GM21529 (cell line): ENCODE data around the gene PNMT.
A peak's percentile ranks its signal among the peaks of the same experiment; 100 is the strongest.
"Not testable (repeated sequence)": the region's sequence is repeated elsewhere in the genome, so short reads cannot be mapped to it uniquely, and the experiment has no call there.

Source experiments
- ATAC-seq: cut with Tn5 transposase; IDR thresholded peaks from one replicate; pipeline ENCODE4 v1.9.1; 2021; ENCODE audit not compliant: unreplicated experiment

PNMT gene

DNA sequence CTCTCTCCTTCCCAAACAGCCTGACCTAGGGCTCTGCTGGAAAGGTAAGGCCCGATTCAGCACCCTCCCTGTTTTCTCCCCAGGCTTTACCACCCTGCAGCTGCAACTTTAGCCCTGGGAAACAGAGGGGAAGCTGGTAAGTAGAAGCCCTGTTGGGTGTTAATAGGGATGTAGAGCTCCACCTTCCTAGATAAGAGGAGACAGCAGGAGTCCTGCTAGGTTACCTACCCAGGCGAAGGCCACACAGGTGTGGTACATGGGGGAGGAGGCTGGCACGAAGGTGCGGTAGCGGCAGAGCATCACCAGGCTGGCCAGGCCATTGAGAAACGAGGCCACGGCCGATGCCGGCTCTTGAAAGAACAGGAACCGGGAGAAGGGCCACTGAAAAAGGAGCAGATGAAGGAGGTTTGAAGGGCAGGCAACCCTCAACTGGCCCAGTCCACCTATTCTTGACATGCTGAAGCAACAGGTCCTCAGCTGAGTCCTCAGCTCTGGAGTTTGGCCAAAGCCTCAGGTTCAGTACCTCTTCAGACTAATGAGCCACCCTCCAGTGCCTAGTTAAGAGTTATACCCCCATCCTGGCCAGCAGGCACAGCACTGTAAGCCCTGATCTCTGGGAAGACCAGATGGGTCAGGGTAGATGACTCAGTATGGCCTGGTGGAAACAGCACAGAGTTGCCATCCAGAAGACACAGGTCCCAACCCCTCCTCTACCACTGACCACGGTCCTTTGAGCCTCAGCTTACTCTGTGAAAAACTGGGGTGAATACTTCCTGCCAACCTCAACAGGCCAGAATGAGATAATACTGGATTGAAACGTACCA is 16.3 kb downstream of the PNMT start:
- ATAC-seq = no peak

DNA sequence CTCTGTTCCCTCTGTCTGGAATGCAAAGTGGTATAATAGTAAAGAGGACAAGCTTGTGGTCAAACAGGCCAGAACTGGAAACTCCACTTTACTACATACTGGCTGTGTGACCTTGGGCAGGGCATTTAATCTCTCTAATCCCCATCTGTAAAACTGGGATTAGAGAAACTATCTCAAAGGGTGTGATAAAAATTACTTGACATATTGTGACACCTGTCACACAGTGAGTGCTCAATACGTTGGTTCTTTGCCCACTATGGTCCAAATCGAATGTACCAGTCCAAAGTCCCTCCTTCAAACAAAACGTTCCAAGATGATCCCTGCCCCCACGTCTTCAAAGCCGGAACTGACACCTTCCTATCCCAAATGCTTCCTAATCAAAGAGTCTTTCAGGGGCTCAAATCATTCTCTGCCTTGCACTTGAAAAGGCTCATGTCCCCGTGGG is 18.9 kb downstream of the PNMT start:
- no peak for ATAC-seq

DNA sequence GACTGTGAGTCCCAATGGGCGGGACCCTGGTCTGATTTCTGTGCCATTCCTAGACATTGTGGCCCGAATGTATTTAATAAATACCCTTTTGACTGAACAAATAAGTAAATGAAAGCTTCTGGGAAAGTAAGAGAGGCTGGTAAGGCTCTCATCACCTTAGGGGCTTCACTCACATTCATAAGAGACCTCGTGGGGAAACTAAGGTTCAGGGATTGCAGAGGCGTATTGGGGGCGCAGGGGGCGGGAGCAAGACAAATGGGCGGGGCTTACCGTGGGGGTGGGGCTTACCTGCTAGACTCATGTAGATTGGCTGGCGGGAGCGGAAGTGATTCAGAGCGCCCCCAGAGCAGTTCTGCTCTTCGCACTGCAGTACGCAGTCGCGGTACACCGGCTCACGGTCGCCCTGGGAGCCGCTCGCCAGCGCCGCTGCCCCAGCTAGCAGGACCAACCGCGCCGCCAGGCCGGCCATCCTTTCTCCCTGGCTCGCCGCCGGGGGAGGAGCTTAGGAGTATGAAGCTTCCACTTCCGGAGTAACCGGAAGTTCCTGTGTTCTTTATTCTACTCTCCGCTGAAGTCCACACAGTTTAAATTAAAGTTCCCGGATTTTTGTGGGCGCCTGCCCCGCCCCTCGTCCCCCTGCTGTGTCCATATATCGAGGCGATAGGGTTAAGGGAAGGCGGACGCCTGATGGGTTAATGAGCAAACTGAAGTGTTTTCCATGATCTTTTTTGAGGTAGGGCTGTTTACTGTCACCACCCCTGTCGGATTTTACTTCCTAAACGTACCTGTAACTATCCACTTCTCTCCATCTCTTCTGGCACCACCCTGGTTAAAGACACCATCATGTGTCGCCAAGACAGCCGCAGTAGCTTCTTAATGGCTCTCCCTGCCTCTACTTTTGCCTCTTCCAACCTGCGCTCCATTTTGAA is 19.6 kb downstream of the PNMT start, which contains the start of gene PGAP3:
Gene PGAP3, minus strand, starts transcription at position 512 of the 929 bp plus-strand sequence. Its CDS starts 43 bp downstream, at position 469.
- peak; percentile 92 for ATAC-seq

DNA sequence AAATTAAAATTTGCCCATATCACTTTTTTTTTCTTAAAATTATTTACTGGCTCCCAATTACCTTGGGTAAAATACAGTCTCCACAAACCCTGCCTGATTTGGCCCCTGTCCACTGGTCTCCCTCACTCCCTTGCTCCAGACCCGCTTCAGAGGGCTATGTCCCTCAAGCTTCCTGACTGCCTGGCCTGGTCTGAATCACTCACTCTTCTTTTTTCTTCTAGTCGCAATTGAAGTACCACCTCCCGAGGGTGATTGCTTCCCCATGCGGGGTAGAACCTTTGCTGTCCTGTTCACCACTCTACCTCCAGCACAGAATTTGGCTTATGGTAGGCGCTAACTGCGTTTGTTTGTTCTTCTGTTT is 20.2 kb downstream of the PNMT start:
- no peak for ATAC-seq

DNA sequence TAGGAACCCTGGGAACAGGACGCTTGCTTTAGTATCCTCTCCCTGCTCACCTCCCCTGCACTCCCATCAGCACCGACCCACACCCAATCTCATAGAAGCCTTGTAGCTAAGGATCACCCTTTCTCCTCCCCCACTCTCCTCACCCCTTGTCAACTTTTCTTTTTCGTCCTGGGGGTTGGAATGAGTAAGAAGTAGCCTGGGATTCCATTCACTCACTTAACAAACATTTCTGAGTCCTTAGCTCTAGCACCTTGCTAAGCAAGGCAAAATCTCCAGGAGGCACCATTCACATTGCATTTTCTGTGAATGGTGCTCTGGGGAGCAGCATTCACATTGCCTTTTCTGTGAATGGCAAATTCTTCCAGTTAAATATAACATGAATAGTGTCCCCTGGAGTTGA is 20.7 kb downstream of the PNMT start:
- no peak for ATAC-seq

DNA sequence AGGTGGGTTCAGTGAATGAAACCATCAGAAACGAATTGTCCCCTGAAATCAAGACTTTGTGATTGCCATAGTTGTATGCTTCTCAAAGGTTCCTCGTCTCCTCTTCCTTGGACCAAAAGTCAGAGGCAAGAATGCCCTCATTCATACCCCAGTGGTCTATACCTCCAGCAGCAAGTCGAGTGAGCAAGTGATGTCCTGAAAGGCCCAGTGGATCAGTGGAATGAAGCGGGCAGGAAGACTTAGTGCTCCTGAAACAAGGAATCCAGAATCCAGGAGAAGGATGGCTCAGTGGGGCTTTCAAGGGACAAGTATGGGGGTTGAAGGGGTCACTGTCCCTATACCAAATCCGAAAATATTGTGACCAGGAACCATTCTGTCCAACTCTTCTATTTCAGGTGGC is 26.3 kb downstream of the PNMT start:
- no peak for ATAC-seq

DNA sequence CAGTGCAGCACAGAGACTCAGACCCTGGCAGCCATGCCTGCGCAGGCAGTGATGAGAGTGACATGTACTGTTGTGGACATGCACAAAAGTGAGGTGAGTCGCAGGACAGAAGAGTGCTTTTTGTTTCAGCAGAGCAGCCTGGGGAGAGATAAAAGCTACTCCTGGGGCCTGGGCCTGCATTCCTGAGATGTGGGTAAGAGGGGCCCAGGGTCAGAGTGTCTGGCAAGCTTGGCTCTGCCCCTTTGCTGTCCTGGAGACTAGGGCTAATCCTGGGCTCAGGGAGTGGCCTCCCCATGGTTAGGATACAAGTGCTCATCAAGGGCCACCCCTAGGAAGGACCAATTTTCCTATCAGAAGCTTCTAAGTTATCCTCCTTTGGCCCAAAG is 26.8 kb downstream of the PNMT start:
- ATAC-seq = no peak

DNA sequence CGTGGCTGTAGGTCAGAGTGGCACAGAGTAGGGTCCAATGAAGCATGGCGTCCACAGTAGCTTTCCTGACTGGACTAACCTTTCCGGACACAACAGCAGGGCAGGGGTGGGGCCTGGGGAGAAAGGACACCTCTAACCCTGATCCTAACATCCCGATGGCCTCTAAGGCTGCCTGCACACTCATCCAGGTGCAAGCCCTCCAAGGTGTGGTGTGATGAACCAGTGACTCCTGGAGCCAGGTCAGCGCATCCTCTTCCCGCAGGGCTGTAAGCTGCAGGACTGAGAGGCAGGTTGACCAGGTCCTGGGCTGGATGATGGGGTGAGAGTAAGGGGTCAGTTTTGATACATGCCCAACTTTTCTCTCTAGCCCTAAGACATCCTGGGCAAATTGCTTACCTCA is 28.5 kb downstream of the PNMT start:
- ATAC-seq = no peak

DNA sequence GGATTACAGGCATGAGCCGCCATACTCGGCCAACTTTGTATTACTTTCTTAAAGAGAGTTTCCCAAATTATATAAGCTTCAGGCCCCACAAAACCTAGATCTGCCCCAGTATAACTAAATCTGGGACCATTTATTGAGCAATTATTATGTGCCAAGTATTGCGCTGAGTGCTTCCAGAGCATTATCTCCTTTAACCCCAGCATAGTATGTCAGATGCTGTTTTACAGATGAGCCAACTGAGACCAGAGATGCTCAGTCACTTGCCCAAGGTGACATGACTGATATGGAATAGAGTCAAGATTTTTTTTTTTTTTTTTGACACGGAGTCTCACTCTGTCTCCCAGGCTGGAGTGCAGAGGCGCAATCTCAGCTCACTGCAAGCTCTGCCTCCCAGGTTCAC is 29.7 kb downstream of the PNMT start:
- ATAC-seq = no peak

DNA sequence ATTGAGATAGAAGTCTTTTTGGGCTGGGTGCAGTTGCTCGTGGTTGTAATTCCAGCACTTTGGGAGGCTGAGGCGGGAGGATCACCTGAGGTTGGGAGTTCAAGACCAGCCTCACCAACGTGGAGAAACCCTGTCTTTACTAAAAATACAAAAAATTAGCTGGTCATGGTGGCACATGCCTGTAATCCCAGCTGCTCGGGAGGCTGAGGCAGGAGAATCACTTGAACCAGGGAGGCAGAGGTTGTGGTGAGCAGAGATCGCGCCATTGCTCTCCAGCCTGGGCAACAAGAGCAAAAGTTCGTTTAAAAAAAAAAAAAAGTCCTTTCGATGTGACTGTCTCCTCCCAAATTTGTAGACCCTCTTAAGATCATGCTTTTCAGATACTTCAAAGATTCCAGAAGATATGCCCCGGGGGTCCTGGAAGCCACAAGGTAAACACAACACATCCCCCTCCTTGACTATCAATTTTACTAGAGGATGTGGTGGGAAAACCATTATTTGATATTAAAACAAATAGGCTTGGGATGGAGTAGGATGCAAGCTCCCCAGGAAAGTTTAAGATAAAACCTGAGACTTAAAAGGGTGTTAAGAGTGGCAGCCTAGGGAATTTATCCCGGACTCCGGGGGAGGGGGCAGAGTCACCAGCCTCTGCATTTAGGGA is 31.0 kb downstream of the PNMT start:
- ATAC-seq = not testable (repeated sequence)

DNA sequence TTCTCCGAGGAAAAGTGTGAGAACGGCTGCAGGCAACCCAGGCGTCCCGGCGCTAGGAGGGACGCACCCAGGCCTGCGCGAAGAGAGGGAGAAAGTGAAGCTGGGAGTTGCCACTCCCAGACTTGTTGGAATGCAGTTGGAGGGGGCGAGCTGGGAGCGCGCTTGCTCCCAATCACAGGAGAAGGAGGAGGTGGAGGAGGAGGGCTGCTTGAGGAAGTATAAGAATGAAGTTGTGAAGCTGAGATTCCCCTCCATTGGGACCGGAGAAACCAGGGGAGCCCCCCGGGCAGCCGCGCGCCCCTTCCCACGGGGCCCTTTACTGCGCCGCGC is 31.5 kb downstream of the PNMT start, which contains the start of gene ERBB2:
Gene ERBB2, plus strand, starts transcription at position 247 of the 330 bp plus-strand sequence. CDS start 175 bp downstream, outside the sequence.
- ATAC-seq = no peak

DNA sequence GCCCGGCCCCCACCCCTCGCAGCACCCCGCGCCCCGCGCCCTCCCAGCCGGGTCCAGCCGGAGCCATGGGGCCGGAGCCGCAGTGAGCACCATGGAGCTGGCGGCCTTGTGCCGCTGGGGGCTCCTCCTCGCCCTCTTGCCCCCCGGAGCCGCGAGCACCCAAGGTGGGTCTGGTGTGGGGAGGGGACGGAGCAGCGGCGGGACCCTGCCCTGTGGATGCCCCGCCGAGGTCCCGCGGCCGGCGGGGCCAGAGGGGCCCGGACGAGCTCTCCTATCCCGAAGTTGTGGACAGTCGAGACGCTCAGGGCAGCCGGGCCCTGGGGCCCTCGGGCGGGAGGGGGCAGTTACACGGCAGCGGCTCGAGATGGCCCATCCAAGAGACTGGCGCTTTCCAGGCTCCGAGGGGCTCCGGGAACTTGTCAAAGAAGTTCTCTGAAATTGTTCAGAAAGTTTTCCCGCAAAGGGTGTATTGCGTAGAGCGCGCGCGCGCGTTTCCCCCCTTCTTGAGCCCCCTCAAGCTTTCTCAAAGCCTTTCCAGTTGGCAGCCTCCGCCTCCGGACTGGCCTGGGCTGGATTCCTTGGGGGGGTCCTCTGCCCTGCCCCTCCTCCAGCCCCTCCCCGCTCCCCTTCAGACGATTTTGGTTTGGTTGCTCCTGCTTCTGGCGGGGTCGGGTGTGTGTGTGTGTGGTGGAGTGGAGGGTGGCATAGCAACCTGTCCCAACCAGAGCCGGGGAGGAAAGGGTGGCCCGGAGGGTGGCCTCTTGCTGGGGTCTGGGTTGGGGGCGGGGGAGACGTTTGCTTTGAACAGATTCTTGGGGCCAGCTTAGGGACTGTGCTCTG is 32.1 kb downstream of the PNMT start:
- no peak for ATAC-seq

DNA sequence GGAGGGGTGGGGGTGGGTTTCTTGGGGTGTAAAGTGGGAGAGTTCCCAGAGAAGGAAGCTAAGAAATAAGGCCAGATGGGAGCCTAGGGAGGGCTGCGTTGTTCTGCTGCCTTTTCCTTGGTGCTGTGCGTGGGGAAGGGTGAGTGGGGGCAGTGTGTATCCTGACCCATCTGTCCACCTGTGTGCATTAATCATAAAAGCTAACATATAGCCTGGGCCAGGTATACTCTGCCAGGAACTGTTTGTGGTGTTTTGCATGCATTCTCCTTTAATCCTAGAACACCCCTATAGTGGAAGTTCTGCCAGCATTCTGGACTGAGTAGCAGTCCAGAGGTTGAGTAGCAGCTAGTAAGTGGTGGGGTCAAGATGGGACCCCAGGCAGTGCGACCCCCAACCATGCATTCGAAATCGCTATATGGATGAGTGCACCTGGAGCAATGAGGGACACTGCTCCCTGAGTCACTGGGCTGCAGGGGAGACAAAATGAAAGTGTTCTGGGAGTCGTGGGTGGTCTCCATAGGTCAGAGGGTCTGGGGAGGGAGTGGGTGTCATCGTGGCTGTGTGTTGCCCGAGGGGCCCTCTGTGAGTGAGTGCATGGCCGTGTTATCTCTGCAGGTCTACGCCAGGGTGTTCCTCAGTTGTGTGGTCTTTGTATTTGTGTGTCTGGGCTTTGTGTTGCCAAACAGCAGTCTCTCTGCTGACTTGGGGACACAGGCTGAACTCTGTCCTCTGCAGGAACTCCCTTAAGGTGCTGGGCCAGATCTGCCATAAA is 32.9 kb downstream of the PNMT start:
- no peak for ATAC-seq

DNA sequence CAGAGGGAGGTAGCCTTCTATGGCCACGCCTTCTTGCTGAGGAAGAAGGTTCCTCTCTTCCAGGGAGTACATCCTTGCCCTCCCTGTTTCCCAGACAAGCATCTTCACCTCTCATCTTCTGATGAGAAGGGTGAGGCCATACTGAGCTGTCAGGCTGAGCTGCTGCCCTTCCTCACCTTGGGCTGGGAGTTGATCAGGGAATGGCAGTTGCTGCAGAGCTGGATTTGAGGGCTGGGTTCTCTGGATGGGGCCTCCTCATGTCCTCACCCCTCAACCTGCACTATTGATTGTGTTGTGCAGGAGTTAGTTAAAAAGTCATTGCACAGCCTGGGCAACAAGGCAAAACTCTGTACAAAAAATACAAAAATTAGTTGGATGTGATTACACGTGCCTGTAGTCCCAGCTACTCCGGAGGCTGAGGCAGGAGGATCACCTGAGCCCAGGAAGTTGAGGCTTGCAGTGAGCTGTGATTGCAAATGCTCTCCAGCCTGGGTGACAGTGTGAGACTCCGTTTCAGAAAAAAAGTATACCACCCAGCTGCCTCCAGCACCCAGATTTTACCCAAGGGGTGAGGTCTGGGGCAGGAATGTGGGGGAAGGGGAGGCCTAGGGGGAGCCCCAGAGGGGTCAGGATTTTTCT is 33.6 kb downstream of the PNMT start:
- no peak for ATAC-seq

DNA sequence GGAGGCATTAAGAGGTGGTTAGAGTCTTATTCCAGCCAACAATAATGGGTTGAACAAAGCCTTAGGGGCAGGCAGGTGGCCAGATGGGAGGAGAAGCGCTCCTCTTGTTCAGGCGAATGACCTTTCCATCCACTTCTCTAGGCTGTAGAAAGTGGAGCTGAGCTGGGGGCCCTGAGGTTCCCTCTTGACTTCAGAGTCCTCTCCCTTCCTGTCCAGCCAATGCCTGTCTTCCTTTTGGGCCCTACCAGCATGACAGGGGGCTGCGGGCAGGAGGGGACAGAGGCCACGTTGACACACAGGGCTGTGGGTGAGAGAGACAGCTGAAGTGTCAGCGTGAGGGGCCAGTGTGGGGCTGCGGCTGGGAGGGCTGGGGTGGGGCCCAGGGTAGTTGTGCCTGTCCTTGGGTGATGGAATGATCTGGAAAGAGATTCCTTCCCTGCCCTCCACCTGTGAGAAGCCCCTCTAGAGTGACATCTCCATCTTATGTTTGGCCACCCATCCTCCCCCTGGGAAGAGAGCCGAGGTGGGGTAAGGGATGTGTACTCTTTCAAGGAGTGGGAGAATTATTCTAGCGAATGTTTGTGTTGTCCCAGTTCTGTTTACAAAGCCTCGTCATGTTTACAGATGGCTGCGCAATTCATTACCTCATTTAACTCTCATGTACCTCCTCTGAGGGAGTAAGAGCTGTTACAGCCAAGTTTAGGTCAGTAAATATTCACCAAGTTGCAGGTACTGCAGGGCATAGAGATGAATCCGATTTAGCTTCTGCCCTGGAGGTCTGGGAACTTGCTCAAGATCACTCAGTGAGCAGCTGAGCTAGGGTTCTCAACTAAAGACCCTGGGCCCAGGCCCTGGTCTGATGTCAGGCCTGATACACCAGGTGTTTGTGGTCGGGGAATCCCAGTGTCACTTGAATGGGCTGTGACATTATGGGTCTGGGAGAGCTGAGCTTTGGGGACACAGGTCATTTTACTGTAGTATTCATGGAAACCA is 34.9 kb downstream of the PNMT start:
- no peak for ATAC-seq

DNA sequence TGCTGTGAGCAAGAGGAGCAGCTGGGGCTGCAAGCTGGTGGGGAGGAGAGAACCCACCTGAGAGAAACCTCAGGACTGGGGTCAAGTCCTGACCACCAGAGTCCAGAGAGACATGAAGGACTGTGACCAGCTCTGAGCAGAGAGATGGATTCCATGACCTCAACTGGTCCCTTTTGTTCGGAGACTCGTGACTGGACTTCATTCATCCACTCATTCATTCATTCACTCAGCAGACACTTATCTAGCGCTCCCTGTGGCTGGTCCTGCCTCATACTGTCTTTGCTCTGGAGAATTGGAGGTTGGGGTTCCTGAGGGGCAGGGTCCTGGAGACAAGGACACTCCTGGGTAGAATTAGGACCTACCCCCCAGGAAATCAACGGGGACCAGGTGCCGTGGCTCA is 35.7 kb downstream of the PNMT start:
- ATAC-seq = no peak

DNA sequence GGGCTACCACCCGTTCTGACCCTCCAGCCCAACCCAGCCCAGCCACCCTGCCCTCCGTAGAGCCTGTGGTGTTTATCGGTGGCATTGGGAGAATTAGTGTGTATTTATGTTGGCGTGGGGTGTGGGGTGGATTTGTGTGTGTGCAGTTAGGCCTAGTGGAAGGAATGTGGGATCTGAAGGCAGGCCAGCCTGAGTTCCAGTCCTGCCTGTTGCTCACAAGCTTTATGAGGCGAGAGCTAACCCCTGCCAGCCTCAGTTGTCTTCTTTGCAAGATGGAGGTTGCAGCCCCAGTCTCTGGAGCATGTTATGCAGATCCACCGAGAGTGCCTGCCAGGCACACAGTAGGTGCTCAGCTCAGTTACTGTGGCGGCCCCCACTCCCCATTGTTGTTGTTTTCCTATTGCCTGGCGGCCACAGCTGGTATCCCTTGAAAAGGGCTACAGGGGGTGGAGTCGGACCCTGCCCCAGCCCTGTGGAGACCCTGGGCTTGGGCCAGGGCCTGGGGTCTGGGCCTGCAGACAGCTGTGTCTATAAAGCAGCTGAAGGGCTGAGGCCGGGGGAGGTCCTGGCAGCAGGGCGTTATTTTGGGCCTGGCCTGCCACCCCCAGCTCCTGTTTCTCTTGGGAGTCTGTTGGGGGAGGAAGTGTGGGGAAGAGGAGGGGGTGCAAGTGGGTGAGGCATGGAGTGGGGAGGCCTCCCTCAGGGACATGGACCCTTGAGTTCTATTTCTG is 36.7 kb downstream of the PNMT start:
- no peak for ATAC-seq
